ENCODE results near the gene PCAT7. TPM values are rescaled to one million over a fixed set of nuclear protein-coding genes. Genes with fewer than 3 reads are reported as not detected.
A peak's percentile ranks its signal among the peaks of the same experiment; 100 is the strongest.
"Not testable (repeated sequence)": the region's sequence is repeated elsewhere in the genome, so short reads cannot be mapped to it uniquely, and the experiment has no call there.

PCAT7 gene
- total RNA-seq, 1 donor from 2014 or later: not detected

DNA sequence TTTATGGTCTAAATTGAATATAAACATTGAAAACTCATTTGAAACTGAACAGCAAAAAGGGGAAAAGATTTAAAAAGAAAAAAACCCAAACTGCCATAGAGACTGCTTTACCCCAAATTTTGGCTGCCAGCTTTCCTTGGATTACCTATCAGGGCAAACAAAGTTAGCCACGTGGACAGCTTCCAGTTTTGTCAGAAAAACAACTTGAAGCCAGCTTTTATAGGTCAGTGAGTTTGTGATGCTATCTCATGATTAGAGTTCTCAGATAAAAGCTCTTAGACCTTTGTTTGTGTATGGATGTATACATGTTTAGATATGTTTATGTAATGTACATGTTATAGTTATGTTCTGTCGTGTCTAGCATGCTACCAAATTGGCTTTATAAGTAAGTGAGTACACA is 22.7 kb downstream of the PCAT7 start:
- H3K4me3 ChIP-seq (ENCODE audit: low read length in 3 of 3): no peak overlapping the region
- no peak overlapping the region for H3K9ac ChIP-seq (ENCODE audit: low read depth in 1 of 3, low read length in 3 of 3)
- H3K36me3 ChIP-seq (ENCODE audit: control insufficient read depth in 3 of 3, insufficient read depth in 3 of 3, low read length in 3 of 3): peaks cover 3 to 19% (median 14%) of the 10 kb centered on the region in 3 donors
- H3K27ac ChIP-seq (ENCODE audit: low read depth, low read length): no peak overlapping the region
- no peaks in the 10 kb centered on the region for H3K27me3 ChIP-seq (ENCODE audit: control insufficient read depth in 3 of 3, insufficient read depth in 3 of 3, low read length in 3 of 3)
- no peaks in the 10 kb centered on the region for H3K9me3 ChIP-seq (ENCODE audit: control insufficient read depth in 3 of 3, low read length in 3 of 3)
- peaks cover 0 to 3% (median 0%) of the 10 kb centered on the region in 3 donors for H3K4me1 ChIP-seq (ENCODE audit: control insufficient read depth in 3 of 3, insufficient read depth in 3 of 3, low read length in 3 of 3)

DNA sequence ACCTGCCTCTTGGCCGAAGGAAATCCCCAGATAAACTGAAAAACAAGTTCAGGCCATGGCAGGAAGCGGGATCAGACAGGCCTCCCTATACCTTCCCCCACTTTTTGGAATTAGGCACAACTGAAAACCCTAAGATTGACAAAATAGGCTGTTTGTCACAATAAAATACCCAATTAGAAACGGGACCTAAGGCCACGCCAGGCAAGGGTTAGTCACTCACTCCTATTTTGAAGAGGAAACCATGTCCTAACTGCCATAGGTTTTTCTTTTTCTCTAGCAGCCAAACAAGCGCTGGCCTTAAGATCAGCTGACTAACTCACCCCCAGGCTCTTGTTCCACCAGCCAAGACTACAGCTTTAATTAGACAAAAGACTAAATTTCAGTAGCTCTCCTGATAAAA is 26.8 kb downstream of the PCAT7 start:
- H3K9ac ChIP-seq (ENCODE audit: low read depth in 1 of 3, low read length in 3 of 3): no peak overlapping the region
- peaks cover 0 to 6% (median 3%) of the 10 kb centered on the region in 3 donors for H3K4me1 ChIP-seq (ENCODE audit: control insufficient read depth in 3 of 3, insufficient read depth in 3 of 3, low read length in 3 of 3)
- H3K27ac ChIP-seq (ENCODE audit: low read depth, low read length): no peak overlapping the region
- H3K27me3 ChIP-seq (ENCODE audit: control insufficient read depth in 3 of 3, insufficient read depth in 3 of 3, low read length in 3 of 3): no peaks in the 10 kb centered on the region
- no peak overlapping the region for H3K4me3 ChIP-seq (ENCODE audit: low read length in 3 of 3)
- H3K9me3 ChIP-seq (ENCODE audit: control insufficient read depth in 3 of 3, low read length in 3 of 3): no peaks in the 10 kb centered on the region
- H3K36me3 ChIP-seq (ENCODE audit: control insufficient read depth in 3 of 3, insufficient read depth in 3 of 3, low read length in 3 of 3): peaks cover 4 to 28% (median 19%) of the 10 kb centered on the region in 3 donors

DNA sequence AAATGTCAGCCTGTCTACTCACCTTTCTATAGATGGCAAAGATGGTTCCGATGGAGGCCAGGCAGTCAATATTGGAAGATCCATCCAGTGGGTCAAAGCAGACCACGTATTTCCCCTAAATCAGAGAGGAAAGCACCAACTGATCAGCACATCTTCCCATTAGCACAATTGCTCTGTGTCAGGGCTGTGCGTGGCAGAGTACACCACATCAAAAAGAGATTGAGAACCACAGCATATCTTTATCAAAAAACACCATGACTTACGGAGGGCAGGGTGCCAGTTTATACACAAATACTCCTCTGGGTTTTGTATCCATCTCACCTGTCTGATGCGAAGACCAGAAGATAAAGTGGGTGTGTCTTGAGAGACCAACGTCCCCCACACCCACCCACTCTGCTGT is 29.7 kb downstream of the PCAT7 start:
- H3K9me3 ChIP-seq (ENCODE audit: control insufficient read depth in 3 of 3, low read length in 3 of 3): no peaks in the 10 kb centered on the region
- H3K4me1 ChIP-seq (ENCODE audit: control insufficient read depth in 3 of 3, insufficient read depth in 3 of 3, low read length in 3 of 3): peaks cover 3 to 8% (median 6%) of the 10 kb centered on the region in 3 donors
- peaks cover 2 to 26% (median 16%) of the 10 kb centered on the region in 3 donors for H3K36me3 ChIP-seq (ENCODE audit: control insufficient read depth in 3 of 3, insufficient read depth in 3 of 3, low read length in 3 of 3)
- H3K9ac ChIP-seq (ENCODE audit: low read depth in 1 of 3, low read length in 3 of 3): no peak overlapping the region
- no peak overlapping the region for H3K4me3 ChIP-seq (ENCODE audit: low read length in 3 of 3)
- H3K27me3 ChIP-seq (ENCODE audit: control insufficient read depth in 3 of 3, insufficient read depth in 3 of 3, low read length in 3 of 3): no peaks in the 10 kb centered on the region
- H3K27ac ChIP-seq (ENCODE audit: low read depth, low read length): no peak overlapping the region

DNA sequence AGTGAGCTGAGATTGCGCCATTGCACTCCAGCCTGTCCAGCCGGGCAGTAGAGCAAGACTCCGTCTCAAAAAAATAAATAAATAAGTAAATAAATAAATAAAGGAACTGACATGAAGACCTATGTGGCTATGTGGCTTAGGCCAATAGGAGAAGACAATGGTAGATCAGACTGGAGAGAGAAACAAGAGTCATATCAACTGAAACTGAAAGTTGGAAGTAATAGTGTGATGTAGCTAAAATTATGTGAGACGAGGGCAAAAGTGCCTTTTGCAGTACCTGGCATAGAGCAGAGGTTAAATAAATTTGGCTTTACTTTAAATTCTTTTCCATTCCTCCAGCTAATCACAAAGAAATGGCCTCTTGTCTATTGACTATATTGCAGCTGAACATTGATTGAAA is 31.4 kb downstream of the PCAT7 start:
- H3K9me3 ChIP-seq (ENCODE audit: control insufficient read depth in 3 of 3, low read length in 3 of 3): no peaks in the 10 kb centered on the region
- H3K27ac ChIP-seq (ENCODE audit: low read depth, low read length): no peak overlapping the region
- H3K4me1 ChIP-seq (ENCODE audit: control insufficient read depth in 3 of 3, insufficient read depth in 3 of 3, low read length in 3 of 3): peaks cover 3 to 12% (median 6%) of the 10 kb centered on the region in 3 donors
- no peak overlapping the region for H3K9ac ChIP-seq (ENCODE audit: low read depth in 1 of 3, low read length in 3 of 3)
- H3K4me3 ChIP-seq (ENCODE audit: low read length in 3 of 3): no peak overlapping the region
- H3K27me3 ChIP-seq (ENCODE audit: control insufficient read depth in 3 of 3, insufficient read depth in 3 of 3, low read length in 3 of 3): no peaks in the 10 kb centered on the region
- peaks cover 2 to 23% (median 13%) of the 10 kb centered on the region in 3 donors for H3K36me3 ChIP-seq (ENCODE audit: control insufficient read depth in 3 of 3, insufficient read depth in 3 of 3, low read length in 3 of 3)

DNA sequence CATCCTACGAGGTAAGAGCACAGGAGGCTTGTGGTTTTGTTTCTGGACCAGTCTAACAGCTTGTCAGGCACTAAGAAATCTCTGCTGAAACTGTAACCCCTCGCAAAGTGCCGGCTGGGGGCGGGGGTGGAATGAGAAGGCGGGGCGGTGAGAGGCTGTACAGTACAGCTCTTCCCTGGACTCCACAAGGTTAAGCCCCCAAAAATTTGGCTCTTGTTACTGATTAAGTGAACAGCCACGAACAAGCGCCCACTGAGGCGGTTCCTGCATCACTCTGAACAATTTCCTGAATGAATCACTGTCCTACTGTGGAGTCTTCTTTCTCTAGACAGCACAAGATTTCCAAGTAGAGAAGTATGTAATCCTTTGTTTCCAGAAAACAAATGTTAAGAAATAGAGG is 31.9 kb downstream of the PCAT7 start:
- no peak overlapping the region for H3K27ac ChIP-seq (ENCODE audit: low read depth, low read length)
- H3K27me3 ChIP-seq (ENCODE audit: control insufficient read depth in 3 of 3, insufficient read depth in 3 of 3, low read length in 3 of 3): no peaks in the 10 kb centered on the region
- H3K9me3 ChIP-seq (ENCODE audit: control insufficient read depth in 3 of 3, low read length in 3 of 3): no peaks in the 10 kb centered on the region
- peaks cover 3 to 20% (median 13%) of the 10 kb centered on the region in 3 donors for H3K36me3 ChIP-seq (ENCODE audit: control insufficient read depth in 3 of 3, insufficient read depth in 3 of 3, low read length in 3 of 3)
- H3K4me3 ChIP-seq (ENCODE audit: low read length in 3 of 3): no peak overlapping the region
- H3K4me1 ChIP-seq (ENCODE audit: control insufficient read depth in 3 of 3, insufficient read depth in 3 of 3, low read length in 3 of 3): peaks cover 3 to 15% (median 7%) of the 10 kb centered on the region in 3 donors
- H3K9ac ChIP-seq (ENCODE audit: low read depth in 1 of 3, low read length in 3 of 3): no peak overlapping the region

DNA sequence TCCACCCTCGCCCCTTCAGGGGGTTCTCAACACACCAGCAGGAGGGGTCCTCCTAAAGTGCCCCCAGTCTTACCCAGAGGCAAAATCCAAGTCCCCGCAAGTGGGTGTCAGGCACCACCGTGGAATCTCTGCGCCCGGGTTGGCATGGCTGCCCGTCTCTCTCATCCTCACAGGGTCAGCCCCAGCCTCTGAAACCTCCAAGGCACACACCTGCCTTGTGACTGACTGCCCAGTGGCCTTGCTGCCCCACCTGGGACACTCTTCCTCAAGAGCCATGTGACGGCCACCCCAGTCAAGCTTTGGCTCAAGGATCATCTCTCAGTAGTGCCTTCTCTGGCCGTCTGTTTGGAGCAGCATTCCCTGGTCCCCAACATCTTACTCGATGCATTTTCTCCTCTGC is 33.8 kb downstream of the PCAT7 start:
- no peak overlapping the region for H3K27ac ChIP-seq (ENCODE audit: low read depth, low read length)
- H3K4me3 ChIP-seq (ENCODE audit: low read length in 3 of 3): no peak overlapping the region
- H3K27me3 ChIP-seq (ENCODE audit: control insufficient read depth in 3 of 3, insufficient read depth in 3 of 3, low read length in 3 of 3): no peaks in the 10 kb centered on the region
- no peaks in the 10 kb centered on the region for H3K9me3 ChIP-seq (ENCODE audit: control insufficient read depth in 3 of 3, low read length in 3 of 3)
- H3K9ac ChIP-seq (ENCODE audit: low read depth in 1 of 3, low read length in 3 of 3): no peak overlapping the region
- H3K4me1 ChIP-seq (ENCODE audit: control insufficient read depth in 3 of 3, insufficient read depth in 3 of 3, low read length in 3 of 3): peaks cover 3 to 20% (median 10%) of the 10 kb centered on the region in 3 donors
- peaks cover 3 to 15% (median 13%) of the 10 kb centered on the region in 3 donors for H3K36me3 ChIP-seq (ENCODE audit: control insufficient read depth in 3 of 3, insufficient read depth in 3 of 3, low read length in 3 of 3)

GRCh38 chr9:94591046-94591545 is 36.2 kb downstream of the PCAT7 start:
- not testable (repeated sequence) for H3K36me3 ChIP-seq (ENCODE audit: control insufficient read depth in 3 of 3, insufficient read depth in 3 of 3, low read length in 3 of 3); H3K27me3 ChIP-seq (ENCODE audit: control insufficient read depth in 3 of 3, insufficient read depth in 3 of 3, low read length in 3 of 3); H3K27ac ChIP-seq (ENCODE audit: low read depth, low read length); H3K9ac ChIP-seq (ENCODE audit: low read depth in 1 of 3, low read length in 3 of 3); H3K9me3 ChIP-seq (ENCODE audit: control insufficient read depth in 3 of 3, low read length in 3 of 3)
- H3K4me1 ChIP-seq (ENCODE audit: control insufficient read depth in 3 of 3, insufficient read depth in 3 of 3, low read length in 3 of 3): peaks cover 11 to 33% (median 11%) of the 10 kb centered on the region in 3 donors
- H3K4me3 ChIP-seq (ENCODE audit: low read length in 3 of 3): peak overlapping the region in 2 of 3 donors; percentile 72 to 93

DNA sequence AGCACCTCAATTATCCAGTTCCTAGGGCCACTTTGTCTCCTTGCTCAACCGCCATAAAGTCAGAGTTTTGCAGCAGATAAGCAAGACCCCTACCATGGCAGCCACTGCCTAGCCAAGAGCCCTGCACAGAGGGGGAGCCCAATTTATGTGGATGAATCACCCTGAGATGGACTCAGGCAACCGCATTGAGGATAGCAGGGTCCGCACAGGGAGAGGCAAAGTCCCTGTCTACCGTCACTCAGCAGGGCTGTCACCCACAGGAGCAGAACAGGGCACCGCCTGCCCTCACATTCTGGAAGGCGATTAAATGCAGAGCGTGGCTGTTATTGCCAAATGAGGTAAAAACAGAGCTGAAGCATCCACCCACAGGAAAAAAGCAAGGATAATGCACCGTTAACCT is 37.0 kb downstream of the PCAT7 start:
- Histone ChIP-seq H3K9ac (ENCODE audit: low read depth in 1 of 3, low read length in 3 of 3) (peak overlapping the region; percentile 1 to 33 (median 11)), H3K27me3 (ENCODE audit: control insufficient read depth in 3 of 3, insufficient read depth in 3 of 3, low read length in 3 of 3) (no peaks in the 10 kb centered on the region), H3K36me3 (ENCODE audit: control insufficient read depth in 3 of 3, insufficient read depth in 3 of 3, low read length in 3 of 3) (peaks cover 0 to 2% (median 0%) of the 10 kb centered on the region in 3 donors), H3K4me3 (ENCODE audit: low read length in 3 of 3) (peak overlapping the region; percentile 72 to 93 (median 85)), H3K4me1 (ENCODE audit: control insufficient read depth in 3 of 3, insufficient read depth in 3 of 3, low read length in 3 of 3) (peaks cover 11 to 33% (median 11%) of the 10 kb centered on the region in 3 donors), H3K27ac (ENCODE audit: low read depth, low read length) (no peak overlapping the region), H3K9me3 (ENCODE audit: control insufficient read depth in 3 of 3, low read length in 3 of 3) (no peaks in the 10 kb centered on the region)

GRCh38 chr9:94592683-94593082 is 37.8 kb downstream of the PCAT7 start:
- peak overlapping the region; percentile 88 to 95 (median 95) for H3K9ac ChIP-seq (ENCODE audit: low read depth in 1 of 3, low read length in 3 of 3)
- not testable (repeated sequence) for H3K9me3 ChIP-seq (ENCODE audit: control insufficient read depth in 3 of 3, low read length in 3 of 3); H3K36me3 ChIP-seq (ENCODE audit: control insufficient read depth in 3 of 3, insufficient read depth in 3 of 3, low read length in 3 of 3); H3K27me3 ChIP-seq (ENCODE audit: control insufficient read depth in 3 of 3, insufficient read depth in 3 of 3, low read length in 3 of 3)
- H3K27ac ChIP-seq (ENCODE audit: low read depth, low read length): peak overlapping the region; percentile 91
- peak overlapping the region; percentile 72 to 93 (median 85) for H3K4me3 ChIP-seq (ENCODE audit: low read length in 3 of 3)
- peaks cover 11 to 33% (median 11%) of the 10 kb centered on the region in 3 donors for H3K4me1 ChIP-seq (ENCODE audit: control insufficient read depth in 3 of 3, insufficient read depth in 3 of 3, low read length in 3 of 3)

DNA sequence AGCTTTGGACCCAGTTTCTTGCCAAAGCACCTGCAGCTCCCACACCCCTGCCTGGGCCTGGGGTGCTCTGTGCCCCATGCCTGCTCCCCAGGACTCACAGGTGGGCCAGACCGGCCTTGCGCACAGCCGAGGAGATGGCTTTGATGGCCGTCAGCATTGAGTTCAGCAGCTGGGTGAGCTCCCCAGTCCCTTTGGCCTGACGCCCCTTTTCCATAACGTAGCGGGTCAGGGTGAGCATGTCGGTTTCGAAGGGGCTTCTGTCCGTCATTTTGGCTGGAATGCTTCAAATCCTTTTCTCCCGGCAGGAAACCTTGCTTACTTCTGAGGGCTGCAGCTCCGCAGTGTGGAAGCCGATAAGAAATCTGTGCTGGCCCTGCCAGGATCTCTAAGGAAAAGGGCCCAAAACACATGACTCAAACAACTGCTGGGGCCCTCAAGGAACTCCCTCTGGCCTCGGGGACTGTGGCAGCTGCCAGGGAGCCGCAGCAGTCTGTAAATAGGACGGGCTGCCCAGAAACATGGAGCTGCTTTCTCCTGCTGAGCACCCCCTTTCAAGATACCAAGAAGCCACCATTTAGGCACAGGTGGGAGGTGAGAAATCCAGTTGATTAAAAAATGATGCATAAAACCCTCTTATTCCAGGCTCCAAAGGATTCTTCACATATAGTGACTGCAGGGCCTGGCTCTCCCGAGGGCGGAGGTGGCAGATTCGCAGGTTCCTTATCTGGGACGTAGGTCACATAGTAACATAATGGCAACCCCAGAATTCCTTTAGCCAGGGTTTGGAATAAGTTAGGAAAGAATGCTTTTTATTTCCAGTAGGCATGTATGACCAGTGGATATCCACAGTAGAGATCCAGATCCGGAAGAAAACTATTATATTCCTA is 38.8 kb downstream of the PCAT7 start, which contains the start of gene FBP2:
Gene FBP2 (minus strand): TSS at position 366 of the 887 bp plus-strand sequence. CDS start 98 bp downstream, at position 268.
- Histone ChIP-seq H3K9ac (ENCODE audit: low read depth in 1 of 3, low read length in 3 of 3) (peak within 1 kb of the TSS; percentile 88 to 95 (median 95)), H3K27me3 (ENCODE audit: control insufficient read depth in 3 of 3, insufficient read depth in 3 of 3, low read length in 3 of 3) (no peaks in the 10 kb centered on the region), H3K4me1 (ENCODE audit: control insufficient read depth in 3 of 3, insufficient read depth in 3 of 3, low read length in 3 of 3) (peaks cover 11 to 32% (median 11%) of the 10 kb centered on the region in 3 donors), H3K27ac (ENCODE audit: low read depth, low read length) (peak within 1 kb of the TSS; percentile 91), H3K4me3 (ENCODE audit: low read length in 3 of 3) (peak within 1 kb of the TSS; percentile 72 to 93 (median 85)), H3K36me3 (ENCODE audit: control insufficient read depth in 3 of 3, insufficient read depth in 3 of 3, low read length in 3 of 3) (peaks cover 0 to 2% (median 0%) of the 10 kb centered on the region in 3 donors), H3K9me3 (ENCODE audit: control insufficient read depth in 3 of 3, low read length in 3 of 3) (no peaks in the 10 kb centered on the region)
